Measurements from ENCODE around the gene KBTBD3.

- TF ChIP-seq, protein P1, sequence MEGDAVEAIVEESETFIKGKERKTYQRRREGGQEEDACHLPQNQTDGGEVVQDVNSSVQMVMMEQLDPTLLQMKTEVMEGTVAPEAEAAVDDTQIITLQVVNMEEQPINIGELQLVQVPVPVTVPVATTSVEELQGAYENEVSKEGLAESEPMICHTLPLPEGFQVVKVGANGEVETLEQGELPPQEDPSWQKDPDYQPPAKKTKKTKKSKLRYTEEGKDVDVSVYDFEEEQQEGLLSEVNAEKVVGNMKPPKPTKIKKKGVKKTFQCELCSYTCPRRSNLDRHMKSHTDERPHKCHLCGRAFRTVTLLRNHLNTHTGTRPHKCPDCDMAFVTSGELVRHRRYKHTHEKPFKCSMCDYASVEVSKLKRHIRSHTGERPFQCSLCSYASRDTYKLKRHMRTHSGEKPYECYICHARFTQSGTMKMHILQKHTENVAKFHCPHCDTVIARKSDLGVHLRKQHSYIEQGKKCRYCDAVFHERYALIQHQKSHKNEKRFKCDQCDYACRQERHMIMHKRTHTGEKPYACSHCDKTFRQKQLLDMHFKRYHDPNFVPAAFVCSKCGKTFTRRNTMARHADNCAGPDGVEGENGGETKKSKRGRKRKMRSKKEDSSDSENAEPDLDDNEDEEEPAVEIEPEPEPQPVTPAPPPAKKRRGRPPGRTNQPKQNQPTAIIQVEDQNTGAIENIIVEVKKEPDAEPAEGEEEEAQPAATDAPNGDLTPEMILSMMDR (conservative IDR thresholded peaks at IDR 0.05 in 1 of 2, IDR thresholded peaks at IDR 0.05 in 1 of 2; ENCODE audit: low read depth in 1 of 2, low read length in 2 of 2): no peak
- TF ChIP-seq EZH2 (IDR thresholded peaks at IDR 0.05; ENCODE audit: low read length, missing control alignments): no peak
Measured at GRCh38 chr11:106098893-106099553, 21.9 kb upstream of the KBTBD3 start.
